ENCODE results near the gene CLSTN2. TPM values are rescaled to one million over a fixed set of nuclear protein-coding genes. Genes with fewer than 3 reads are reported as not detected.

The CLSTN2 gene
- total RNA-seq, 1 donor from 2014 or later: 12.9 TPM

GRCh38 chr3:140148824-140149390, 213.9 kb downstream of the CLSTN2 start:
- no peak for TF ChIP-seq CTCF (conservative IDR thresholded peaks at IDR 0.05)
- no peaks in the 10 kb centered on the region for H3K4me1 Mint-ChIP-seq (ENCODE audit: unreplicated experiment)
- no peaks in the 10 kb centered on the region for H3K27me3 Mint-ChIP-seq
- H3K36me3 Mint-ChIP-seq: no peaks in the 10 kb centered on the region
- no peak overlapping the region for H3K4me3 Mint-ChIP-seq
- H3K27ac Mint-ChIP-seq: no peak overlapping the region
- DNase-seq (ENCODE audit: extremely low spot score, unreplicated experiment): no peak
- H3K9me3 Mint-ChIP-seq: no peaks in the 10 kb centered on the region

DNA sequence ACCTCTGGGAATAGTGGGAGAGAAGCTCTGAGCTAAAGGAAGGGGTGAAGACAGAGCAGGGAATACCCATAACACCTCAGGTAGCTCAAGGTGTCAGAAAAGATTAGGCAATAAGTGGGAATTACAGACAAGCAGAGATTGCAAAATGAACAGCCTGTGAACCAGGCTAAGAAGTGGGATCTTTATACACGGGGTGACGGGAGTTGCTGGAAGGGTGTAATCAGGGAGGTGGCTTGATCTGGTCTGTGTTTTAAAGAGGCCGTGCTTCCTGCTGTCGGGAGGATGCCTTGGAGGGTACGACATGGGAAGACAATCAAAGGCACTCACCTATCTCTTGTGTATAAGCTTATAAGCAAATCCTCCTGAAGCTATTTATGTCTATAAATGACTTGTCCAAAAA, 216.3 kb downstream of the CLSTN2 start:
- Mint-ChIP-seq H3K4me1 (ENCODE audit: unreplicated experiment) (no peaks in the 10 kb centered on the region), H3K4me3 (no peak overlapping the region), H3K9me3 (no peaks in the 10 kb centered on the region), H3K27me3 (no peaks in the 10 kb centered on the region), H3K36me3 (no peaks in the 10 kb centered on the region), H3K27ac (no peak overlapping the region)
- no peak for TF ChIP-seq CTCF (conservative IDR thresholded peaks at IDR 0.05)
- no peak for DNase-seq (ENCODE audit: extremely low spot score, unreplicated experiment)

DNA sequence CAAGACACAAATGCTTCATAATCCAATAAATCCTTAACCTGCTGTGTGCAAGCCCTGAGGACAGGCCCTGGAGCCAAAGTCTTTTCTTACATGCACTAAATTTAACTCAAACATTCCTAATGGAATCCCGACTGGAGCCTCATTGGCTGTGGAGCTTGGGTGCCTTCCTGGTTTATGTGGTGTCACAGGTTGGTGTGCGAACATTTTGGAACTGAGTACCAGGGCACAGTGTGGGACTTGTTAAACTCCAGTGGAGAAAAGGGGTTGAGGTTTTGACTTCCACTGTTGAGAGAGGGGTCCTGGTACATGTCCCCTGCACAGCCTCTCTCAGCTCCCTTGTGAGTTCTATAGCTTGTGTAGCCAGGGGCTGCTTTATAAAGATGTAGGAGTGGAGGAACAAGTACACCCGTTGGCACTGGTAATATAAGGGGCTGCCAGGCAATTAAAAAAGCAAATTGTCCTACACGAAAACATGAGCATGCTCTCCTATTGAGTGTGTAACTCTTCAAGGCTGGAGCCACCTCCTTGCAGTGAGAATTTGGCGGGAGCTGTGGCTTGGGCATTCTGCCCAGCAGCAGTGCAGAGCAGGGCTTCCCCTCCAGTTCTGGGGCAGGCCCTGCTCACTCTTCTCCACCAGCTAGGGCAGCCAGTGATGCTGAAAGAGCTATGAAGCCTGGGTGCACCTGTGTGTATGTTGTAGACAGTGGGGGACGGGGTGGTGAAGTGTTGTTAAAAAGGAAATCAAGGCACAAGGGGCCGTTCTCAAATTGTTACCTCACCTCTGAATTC, 218.1 kb downstream of the CLSTN2 start:
- H3K4me3 Mint-ChIP-seq: no peak overlapping the region
- H3K27me3 Mint-ChIP-seq: no peaks in the 10 kb centered on the region
- H3K27ac Mint-ChIP-seq: no peak overlapping the region
- H3K4me1 Mint-ChIP-seq (ENCODE audit: unreplicated experiment): no peaks in the 10 kb centered on the region
- no peak for TF ChIP-seq CTCF (conservative IDR thresholded peaks at IDR 0.05)
- H3K9me3 Mint-ChIP-seq: no peaks in the 10 kb centered on the region
- DNase-seq (ENCODE audit: extremely low spot score, unreplicated experiment): no peak
- H3K36me3 Mint-ChIP-seq: no peaks in the 10 kb centered on the region

DNA sequence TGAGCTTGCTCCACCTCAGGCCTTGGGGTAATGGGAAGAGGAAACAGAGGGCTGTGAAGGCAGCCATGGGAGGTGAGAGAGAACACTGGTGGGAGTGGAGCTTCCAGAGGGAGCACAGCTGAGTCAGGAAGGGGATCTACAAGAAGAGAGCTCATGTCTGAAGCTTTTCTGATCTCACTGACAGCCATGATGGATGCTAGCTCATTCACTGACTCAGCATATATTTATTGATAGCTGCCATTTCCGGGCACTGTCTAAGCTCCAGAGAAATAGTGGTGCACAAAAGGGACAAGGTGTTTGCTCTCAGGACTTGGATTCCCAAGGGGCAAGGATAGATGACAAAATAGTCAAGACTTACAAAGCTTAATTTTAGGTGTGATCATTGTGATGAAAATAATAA, 218.8 kb downstream of the CLSTN2 start:
- Mint-ChIP-seq H3K9me3 (no peaks in the 10 kb centered on the region), H3K27ac (no peak overlapping the region), H3K4me1 (ENCODE audit: unreplicated experiment) (no peaks in the 10 kb centered on the region), H3K36me3 (no peaks in the 10 kb centered on the region), H3K4me3 (no peak overlapping the region), H3K27me3 (no peaks in the 10 kb centered on the region)
- TF ChIP-seq CTCF (conservative IDR thresholded peaks at IDR 0.05): no peak
- DNase-seq (ENCODE audit: extremely low spot score, unreplicated experiment): no peak

DNA sequence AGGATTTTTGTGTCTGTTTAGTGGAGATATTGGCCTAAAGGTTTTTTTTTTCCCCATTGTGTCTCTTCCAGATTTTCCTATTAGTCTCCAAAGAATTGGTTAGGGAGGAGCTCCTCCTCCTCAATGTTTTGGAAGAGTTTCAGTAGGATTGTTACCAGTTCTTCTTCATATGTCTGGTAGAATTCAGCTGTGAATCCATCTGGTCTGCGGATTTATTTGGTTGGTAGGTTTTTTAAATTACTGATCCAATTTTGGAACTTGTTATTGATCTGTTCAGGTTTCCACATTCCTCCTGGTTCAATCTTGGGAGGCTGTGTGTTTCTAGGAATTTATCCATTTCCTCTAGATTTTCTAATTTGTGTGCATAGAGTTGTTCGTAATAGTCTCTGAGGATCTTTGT, 222.2 kb downstream of the CLSTN2 start:
- no peak for DNase-seq (ENCODE audit: extremely low spot score, unreplicated experiment)
- Mint-ChIP-seq H3K9me3 (no peaks in the 10 kb centered on the region), H3K4me3 (no peak overlapping the region), H3K27ac (no peak overlapping the region), H3K27me3 (no peaks in the 10 kb centered on the region), H3K4me1 (ENCODE audit: unreplicated experiment) (no peaks in the 10 kb centered on the region), H3K36me3 (no peaks in the 10 kb centered on the region)
- TF ChIP-seq CTCF (conservative IDR thresholded peaks at IDR 0.05): no peak
